Hypothalamus (tissue), 51 donors: ENCODE measurements around the gene NKX2-8.
A peak's percentile ranks its signal among the peaks of the same experiment; 100 is the strongest.

Experiments
- DNase-seq, 51 donors: peaks; one replicate each; lab custom pipeline; 2025; lab: John Stamatoyannopoulos, UW

The NKX2-8 gene

DNA sequence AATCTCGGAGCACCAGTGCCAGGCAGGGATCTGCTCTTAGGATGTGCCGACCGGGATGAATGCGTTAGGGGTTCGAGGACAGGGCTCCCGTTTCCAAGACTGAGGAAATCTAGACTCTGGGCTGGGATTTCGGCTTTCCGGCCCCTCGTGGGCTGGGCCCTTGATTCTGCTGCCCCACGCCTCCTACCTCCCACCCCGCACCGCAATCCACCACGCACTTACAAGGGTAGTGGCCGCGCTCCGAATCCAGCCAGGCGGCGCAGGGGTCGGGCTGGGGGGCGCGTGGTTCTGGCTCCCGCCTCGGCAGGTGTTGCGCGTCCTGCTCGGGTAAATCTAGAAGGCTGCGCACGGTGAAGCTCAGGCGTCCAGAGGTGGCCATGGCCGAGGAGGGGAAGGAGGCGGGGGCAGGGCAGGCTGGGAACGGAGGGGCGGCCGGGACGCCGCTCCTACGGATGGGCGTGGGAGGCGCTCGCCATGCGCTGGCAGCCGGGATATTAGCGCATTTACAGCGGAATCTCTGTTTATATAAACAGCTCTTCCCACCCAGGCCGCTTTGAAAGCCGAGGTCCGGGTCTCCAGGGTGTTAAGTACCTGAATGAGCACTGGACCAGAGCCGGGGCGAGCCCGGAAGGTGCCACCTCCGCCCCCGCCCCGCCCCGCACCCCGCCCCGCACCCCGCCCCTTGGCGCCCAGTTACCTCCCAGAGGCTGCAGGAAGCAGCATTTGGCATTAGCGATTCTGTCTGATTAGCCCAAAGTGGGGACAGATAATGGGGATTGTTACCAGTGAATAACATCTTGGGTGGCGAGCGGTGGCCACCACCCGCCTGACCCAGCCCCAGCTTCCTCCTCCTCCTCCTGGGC is at the start of gene NKX2-8:
Gene NKX2-8 (minus strand): TSS at position 604 of the 863 bp plus-strand sequence. CDS start 225 bp downstream, at position 379.
- DNase-seq, result peak in 2 of 51 donors; percentile 3 to 12

DNA sequence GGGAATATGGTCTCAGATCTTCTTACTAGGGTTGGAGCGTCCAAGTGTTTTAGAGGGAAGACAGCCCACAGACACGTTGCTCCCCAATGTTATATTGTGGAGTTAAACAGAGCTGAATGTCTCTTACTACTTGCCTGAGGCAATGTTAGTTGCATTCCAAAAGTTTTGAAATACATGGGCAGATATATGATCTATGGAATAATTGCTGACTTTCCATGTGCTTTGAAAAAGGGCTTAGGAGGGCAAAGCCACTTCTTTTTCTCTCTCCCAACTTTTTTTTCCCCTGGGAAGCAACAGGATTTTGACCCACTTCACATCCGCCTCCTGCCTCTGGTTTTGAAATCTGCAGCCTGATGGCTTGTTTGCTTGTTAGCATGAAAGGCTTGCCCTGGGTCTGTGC is 45.6 kb upstream of the NKX2-8 start:
- no peak for DNase-seq

GRCh38 chr14:36626151-36626550 is 43.7 kb upstream of the NKX2-8 start:
- no peak for DNase-seq

DNA sequence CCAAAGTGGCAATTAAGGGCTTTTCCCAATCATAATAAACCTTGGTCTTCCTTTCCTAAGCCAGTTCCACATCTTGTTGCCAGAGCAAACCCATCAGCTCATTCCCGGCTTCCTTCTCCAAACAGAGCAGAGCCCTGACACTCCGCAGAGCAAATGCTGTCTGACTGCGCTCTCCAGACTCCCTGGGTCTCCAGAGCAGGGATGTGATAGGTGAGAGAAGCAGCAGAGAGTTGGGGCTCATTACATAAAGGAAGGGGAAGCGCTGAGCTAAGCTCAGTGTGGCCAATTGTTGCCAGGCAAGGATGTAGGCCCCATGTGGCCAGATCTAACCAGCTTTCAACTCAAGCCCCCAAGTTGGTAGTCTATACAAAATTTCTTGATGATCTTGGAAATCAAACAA is 43.0 kb upstream of the NKX2-8 start:
- no peak for DNase-seq

- DNase-seq, result no peak
These were observed 42.6 kb upstream of the NKX2-8 start for GRCh38 chr14:36625014-36625413.

- DNase-seq, result no peak
These were observed 37.4 kb upstream of the NKX2-8 start for GRCh38 chr14:36619853-36620252.

GRCh38 chr14:36619131-36619530 is 36.7 kb upstream of the NKX2-8 start:
- DNase-seq, result no peak

GRCh38 chr14:36618641-36619040 is 36.2 kb upstream of the NKX2-8 start:
- DNase-seq, result no peak

DNA sequence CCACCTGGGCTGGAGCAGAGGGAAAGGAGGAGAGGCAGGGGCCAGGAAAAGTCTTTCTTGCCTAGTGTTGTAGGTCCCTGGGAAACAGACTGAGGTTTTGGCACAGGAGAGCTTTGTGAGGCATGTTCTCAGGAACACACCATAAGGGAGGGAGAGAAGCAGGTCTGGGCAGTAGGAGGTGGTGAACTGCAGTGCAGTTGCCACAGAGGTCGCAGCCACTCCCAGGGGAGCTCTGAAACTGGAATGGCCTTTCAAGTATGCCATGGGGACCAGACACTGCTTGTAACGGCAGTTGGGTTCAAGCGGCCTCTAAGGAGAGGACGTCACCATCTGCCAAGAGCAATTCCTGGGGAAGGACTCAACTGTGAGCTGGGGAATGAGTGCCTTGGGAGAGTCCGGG is 35.4 kb upstream of the NKX2-8 start:
- no peak for DNase-seq

- no peak for DNase-seq
These were observed 23.1 kb upstream of the NKX2-8 start for GRCh38 chr14:36605506-36605857.

GRCh38 chr14:36604757-36605505 is 22.5 kb upstream of the NKX2-8 start:
- DNase-seq, result peak in 21 of 51 donors; percentile 1 to 58 (median 37)

- no peak for DNase-seq
These were observed 18.0 kb upstream of the NKX2-8 start for GRCh38 chr14:36600431-36600830.

- no peak for DNase-seq
These were observed 9.1 kb upstream of the NKX2-8 start for GRCh38 chr14:36591482-36591881.

GRCh38 chr14:36588788-36589187 is 6.4 kb upstream of the NKX2-8 start:
- no peak for DNase-seq

- no peak for DNase-seq
These were observed 5.7 kb upstream of the NKX2-8 start for GRCh38 chr14:36588119-36588518.

DNA sequence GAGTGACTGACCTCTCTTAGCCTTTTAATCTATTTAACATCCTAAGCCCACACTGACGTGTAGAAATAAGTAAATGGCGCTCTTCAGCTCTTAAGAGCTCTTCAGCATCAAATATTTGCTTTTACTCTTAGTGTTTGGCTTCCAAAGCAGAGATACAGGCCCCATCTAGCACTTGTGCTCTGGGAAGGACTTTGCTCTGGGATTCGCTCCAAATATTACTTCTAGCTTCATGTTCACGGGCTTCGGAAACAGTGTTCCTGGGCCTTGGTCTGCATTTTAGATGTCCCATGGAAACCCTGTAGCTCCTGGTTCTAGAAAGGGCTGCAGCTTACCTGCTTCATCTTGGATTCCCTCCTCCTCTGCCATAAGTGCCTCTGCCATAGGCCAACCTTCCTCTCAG is 2.7 kb upstream of the NKX2-8 start:
- DNase-seq, result no peak

GRCh38 chr14:36583893-36584811 is 1.7 kb upstream of the NKX2-8 start:
- DNase-seq, result no peak

DNA sequence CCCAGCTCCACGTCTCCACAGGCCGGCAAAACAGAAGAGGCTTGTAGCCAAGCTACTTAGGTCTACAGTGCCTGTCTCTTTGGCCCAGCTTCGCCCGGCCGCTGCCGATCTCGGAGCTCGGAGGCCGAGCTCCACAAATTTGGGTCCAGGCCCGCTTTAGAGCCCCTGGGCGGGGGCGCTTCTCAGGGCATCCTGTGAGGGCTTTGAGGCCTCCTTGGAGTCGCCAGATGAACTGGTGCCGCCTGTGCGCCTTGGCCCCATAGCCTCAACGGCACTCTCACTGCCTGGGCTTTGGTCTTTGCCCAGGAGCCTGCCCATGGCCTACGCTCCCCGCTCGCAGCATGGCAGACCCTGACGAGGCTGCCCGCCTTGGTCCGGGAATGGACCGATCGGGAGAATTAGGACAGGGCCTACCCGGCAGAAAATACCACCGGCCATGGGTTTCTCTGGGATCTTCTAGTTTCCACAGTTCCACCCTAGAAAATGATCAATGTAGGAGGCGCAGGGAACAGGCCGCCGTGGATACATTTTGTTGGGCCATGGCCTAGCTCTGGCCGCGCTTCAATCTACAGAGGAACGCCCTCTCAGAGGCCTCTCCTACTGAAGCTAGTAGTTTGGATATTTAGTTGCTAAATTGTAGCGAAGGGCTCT is 953 bp upstream of the NKX2-8 start:
- no peak for DNase-seq

GRCh38 chr14:36582874-36583241 is 444 bp upstream of the NKX2-8 start:
- DNase-seq, result no peak
